Gastroesophageal sphincter (tissue), 4 donors: ENCODE data around the gene UNC93A. TPM values are rescaled to one million over a fixed set of nuclear protein-coding genes. Genes with fewer than 3 reads are reported as not detected.

ENCODE experiments used
- ATAC-seq: fragments of 150-250 bp; one replicate; pipeline ENCODE4 v1.9.1; 2016; ENCODE audit warnings: mild to moderate bottlenecking, moderate library complexity
- H3K27ac ChIP-seq, 4 donors: fragments of 200-600 bp; sonication (generic) in 3 of 4; 1 replicate in 3 of 4; 2 replicates in 1 of 4; pipeline ENCODE4 v1.5.1; 2016 to 2019
- H3K27me3 ChIP-seq: fragments of 200-600 bp; sonication (generic); one replicate; pipeline ENCODE4 v1.5.1; 2019
- H3K36me3 ChIP-seq, 2 donors: fragments of 200-600 bp; sonication (generic); one replicate each; pipeline ENCODE4 v1.5.1; 2019; ENCODE audit warnings: control low read depth in 1 of 2
- H3K4me1 ChIP-seq, 3 donors: fragments of 200-600 bp; sonication (generic); 1 replicate in 2 of 3; 2 replicates in 1 of 3; pipeline ENCODE4 v1.5.1; 2016 to 2019; ENCODE audit warnings: control low read depth in 2 of 3
- H3K4me3 ChIP-seq, 2 donors: fragments of 200-600 bp; sonication (generic); one replicate each; pipeline ENCODE4 v1.5.1; 2019; ENCODE audit warnings: mild to moderate bottlenecking in 1 of 2, moderate library complexity in 1 of 2
- H3K9me3 ChIP-seq, 3 donors: fragments of 200-600 bp; sonication (generic); one replicate each; pipeline ENCODE4 v1.5.1; 2017 to 2019; ENCODE audit warnings: control low read depth in 2 of 3
- CTCF ChIP-seq, 4 experiments: fragments of 200-600 bp in 2 of 4; fragments of 450-650 bp in 2 of 4; sonication (generic) in 1 of 4; IDR thresholded peaks; one replicate each; pipeline ENCODE4 v1.5.1; 2017 to 2019; ENCODE audit warnings: antibody characterized with exemption in 4 of 4, mild to moderate bottlenecking in 2 of 4, moderate library complexity in 2 of 4
- EP300 ChIP-seq: sonication (generic); formaldehyde crosslinking; IDR thresholded peaks from one replicate; pipeline ENCODE4 v1.6.1; 2017; ENCODE audit warnings: antibody characterized with exemption, mild to moderate bottlenecking
- POLR2A ChIP-seq, 2 donors: fragments of 450-650 bp; IDR thresholded peaks; one replicate each; pipeline ENCODE4 v1.6.1; 2017; ENCODE audit warnings: antibody characterized with exemption in 2 of 2, mild to moderate bottlenecking in 2 of 2, moderate library complexity in 1 of 2
- POLR2AphosphoS5 ChIP-seq: sonication (generic); formaldehyde crosslinking; IDR thresholded peaks from one replicate; pipeline ENCODE4 v1.6.1; 2017; ENCODE audit warnings: antibody characterized with exemption
- WGBS, 2 donors: methylation state at CpG; one replicate each; pipeline ENCODE4 v1.1.5; 2018; ENCODE audit warnings: low coverage in 1 of 2; 5-methylcytosine and 5-hydroxymethylcytosine counted together
- total RNA-seq, 4 donors: library from RNA; depleted of rRNA; stranded (reverse); fragments of >200 nt; gene quantifications; one replicate each; pipeline ENCODE4 v1.1.0, GENCODE V29; 2016

Gene UNC93A
- total RNA-seq, 4 donors from 2014 or later = not detected

- Histone ChIP-seq H3K4me3 (no peak overlapping the region), H3K27ac (no peak overlapping the region), H3K4me1 (no peaks in the 10 kb centered on the region), H3K9me3 (peaks cover 0 to 8% (median 0%) of the 10 kb centered on the region in 3 donors), H3K27me3 (no peaks in the 10 kb centered on the region), H3K36me3 (no peaks in the 10 kb centered on the region)
- ATAC-seq = no peak
- TF ChIP-seq EP300 (no peak), CTCF (IDR thresholded peaks at IDR 0.05) (no peak), POLR2AphosphoS5 (no peak), POLR2A (IDR thresholded peaks at IDR 0.05) (no peak)
- WGBS, 2 donors = 96% methylated on average over 3 of the region's 5 CpGs; no CpG with 5 or more reads in 1 of the 2 donors
These were observed 5.2 kb downstream of the UNC93A start for GRCh38 chr6:167296293-167296690.

GRCh38 chr6:167296902-167297301, 5.8 kb downstream of the UNC93A start:
- Histone ChIP-seq H3K4me3 (no peak overlapping the region), H3K27ac (no peak overlapping the region), H3K9me3 (peaks cover 0 to 8% (median 0%) of the 10 kb centered on the region in 3 donors), H3K36me3 (no peaks in the 10 kb centered on the region), H3K4me1 (no peaks in the 10 kb centered on the region), H3K27me3 (no peaks in the 10 kb centered on the region)
- WGBS, 2 donors = 92 to 100% methylated on average over 5 to 6 of the region's 7 CpGs
- TF ChIP-seq CTCF (IDR thresholded peaks at IDR 0.05) (no peak), POLR2AphosphoS5 (no peak), EP300 (no peak), POLR2A (IDR thresholded peaks at IDR 0.05) (no peak)
- no peak for ATAC-seq

DNA sequence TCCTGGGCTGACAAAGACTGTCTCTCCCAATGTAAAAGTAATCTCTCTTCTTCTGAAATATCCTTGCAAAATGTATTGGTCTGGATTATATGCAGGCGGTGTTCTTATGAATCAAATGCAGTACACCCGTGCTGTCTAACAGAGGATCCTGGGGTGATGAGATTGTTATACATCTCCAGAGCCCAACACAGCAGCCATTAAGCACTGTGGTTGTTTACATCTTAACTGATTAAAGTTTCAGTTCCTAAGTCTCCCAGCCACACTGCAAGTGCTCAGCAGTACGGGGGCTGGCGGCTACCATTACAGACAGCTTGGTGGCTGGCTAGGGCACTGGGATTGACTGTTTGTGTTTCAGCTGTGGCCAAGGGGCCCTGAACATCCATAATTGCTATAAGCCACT, 7.0 kb downstream of the UNC93A start:
- H3K4me3 ChIP-seq = no peak overlapping the region
- H3K36me3 ChIP-seq = no peaks in the 10 kb centered on the region
- peaks cover 0 to 8% (median 0%) of the 10 kb centered on the region in 3 donors for H3K9me3 ChIP-seq
- no peak overlapping the region for H3K27ac ChIP-seq
- TF ChIP-seq POLR2AphosphoS5 = no peak
- TF ChIP-seq EP300 = no peak
- TF ChIP-seq POLR2A (IDR thresholded peaks at IDR 0.05) = no peak
- no peak for TF ChIP-seq CTCF (IDR thresholded peaks at IDR 0.05)
- no peaks in the 10 kb centered on the region for H3K27me3 ChIP-seq
- no peak for ATAC-seq
- WGBS, 2 donors = 83 to 90% methylated on average over 2 of the region's 4 CpGs
- no peaks in the 10 kb centered on the region for H3K4me1 ChIP-seq

DNA sequence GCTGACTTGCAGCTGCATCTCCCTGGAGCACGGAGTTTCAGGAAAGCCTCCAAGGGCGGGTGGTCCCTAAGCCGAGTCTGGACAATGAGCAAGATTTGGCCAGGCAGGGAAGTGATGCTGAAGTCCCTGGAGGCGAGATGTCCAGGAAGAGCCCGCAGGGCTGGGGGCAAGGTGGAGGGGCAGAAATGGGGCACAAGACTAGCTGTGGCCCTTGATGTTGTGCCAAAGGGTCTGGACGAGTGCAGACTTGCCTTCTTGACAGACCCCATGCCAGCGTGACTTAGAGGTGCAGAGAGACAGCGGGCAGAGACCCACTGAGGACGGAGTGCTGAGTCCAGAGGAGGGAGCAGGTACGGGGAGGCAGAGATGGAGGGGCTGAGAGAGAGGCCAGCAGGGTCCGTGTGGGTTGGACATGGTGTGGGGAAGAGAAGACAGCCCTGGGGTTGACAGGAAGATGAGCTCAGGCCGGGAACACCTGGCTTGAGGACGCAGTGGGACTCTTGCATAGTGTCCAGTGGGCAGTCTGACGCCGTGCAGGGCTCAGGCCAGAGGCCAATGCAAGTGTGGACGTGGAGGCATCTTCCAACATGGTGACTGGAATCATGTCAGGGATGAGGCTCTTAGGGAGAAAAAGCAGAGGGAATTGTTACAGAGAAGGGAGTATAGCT, 8.7 kb downstream of the UNC93A start:
- no peak overlapping the region for H3K4me3 ChIP-seq
- WGBS, 2 donors = 90 to 100% methylated on average over 5 to 13 of the region's 16 CpGs
- H3K4me1 ChIP-seq = no peaks in the 10 kb centered on the region
- no peak for ATAC-seq
- H3K36me3 ChIP-seq = no peaks in the 10 kb centered on the region
- TF ChIP-seq POLR2A (IDR thresholded peaks at IDR 0.05) (no peak), EP300 (no peak), CTCF (IDR thresholded peaks at IDR 0.05) (no peak), POLR2AphosphoS5 (no peak)
- H3K27ac ChIP-seq = no peak overlapping the region
- peaks cover 0 to 8% (median 0%) of the 10 kb centered on the region in 3 donors for H3K9me3 ChIP-seq
- no peaks in the 10 kb centered on the region for H3K27me3 ChIP-seq
